ENCODE data around the gene GGA1. TPM values are rescaled to one million over a fixed set of nuclear protein-coding genes. Genes with fewer than 3 reads are reported as not detected.

Gene GGA1
- total and polyA plus RNA-seq, 10 of the 15 experiments (the other 5 are each of a cell fraction or from before 2014, with no cell fraction given) = 1.4 to 79.4 (median 44.4) TPM

Small RNA genes within 50 kb of the gene (small RNA-seq; reads per million reads assigned to genes)
- gene RF00017 = not detected
- not detected for gene RN7SL385P

Other genes starting within 250 kb of the GGA1 start
Only the 7 nearest of the 14 such genes appear.
- gene CDC42EP1, start 48.4 kb upstream of the GGA1 start, total RNA-seq (2014; rRNA removed) = not detected in 2 replicates
- gene CDC42EP1, start 48.4 kb upstream of the GGA1 start, total RNA-seq (2014; rRNA removed; fragmentation: Illumina TruSeq; extraction: Trizol) = not detected in 2 replicates
- gene CDC42EP1, start 48.4 kb upstream of the GGA1 start, total RNA-seq (2021) = 0.19 and 0.33 TPM in 2 replicates
- gene CDC42EP1, start 48.4 kb upstream of the GGA1 start, polyA plus RNA-seq (2011; rRNA removed) = not detected in 2 replicates
- gene CDC42EP1, start 48.4 kb upstream of the GGA1 start, polyA plus RNA-seq (2014; fragmentation: Illumina TruSeq; extraction: Trizol) = not detected in 2 replicates
- not detected for gene CDC42EP1, start 48.4 kb upstream of the GGA1 start, polyA plus RNA-seq (2014; fragmentation: Nextera tagmentation; extraction: Ambion mirVana)
- 0.04 TPM in 1 of 2 replicates, not detected in the other for gene CDC42EP1, start 48.4 kb upstream of the GGA1 start, polyA plus RNA-seq (2014; rRNA removed)
- gene CDC42EP1, start 48.4 kb upstream of the GGA1 start, polyA plus RNA-seq (2016; fragmentation: Nextera tagmentation; extraction: Ambion mirVana) = under 1 TPM in 1 of 2 experiments, not detected in 1; 0.09 TPM
- gene LGALS2, start 28.7 kb upstream of the GGA1 start, total RNA-seq (2014; rRNA removed) = 0.56 and 0.60 TPM in 2 replicates
- gene LGALS2, start 28.7 kb upstream of the GGA1 start, total RNA-seq (2014; rRNA removed; fragmentation: Illumina TruSeq; extraction: Trizol) = 0.58 and 0.69 TPM in 2 replicates
- gene LGALS2, start 28.7 kb upstream of the GGA1 start, total RNA-seq (2021) = 0.67 and 0.85 TPM in 2 replicates
- gene LGALS2, start 28.7 kb upstream of the GGA1 start, polyA plus RNA-seq (2011; rRNA removed) = 1.2 and 2.7 TPM in 2 replicates
- gene LGALS2, start 28.7 kb upstream of the GGA1 start, polyA plus RNA-seq (2014; fragmentation: Illumina TruSeq; extraction: Trizol) = 0.56 TPM in 1 of 2 replicates, not detected in the other
- gene LGALS2, start 28.7 kb upstream of the GGA1 start, polyA plus RNA-seq (2014; fragmentation: Nextera tagmentation; extraction: Ambion mirVana) = 1 to 10 TPM; 1.8 to 2.9 TPM
- gene LGALS2, start 28.7 kb upstream of the GGA1 start, polyA plus RNA-seq (2014; rRNA removed) = 0.77 and 1.9 TPM in 2 replicates
- under 1 TPM in 1 of 2 experiments, not detected in 1; 0.38 TPM for gene LGALS2, start 28.7 kb upstream of the GGA1 start, polyA plus RNA-seq (2016; fragmentation: Nextera tagmentation; extraction: Ambion mirVana)
- 34.0 and 37.5 TPM in 2 replicates for gene SH3BP1, start 30.8 kb downstream of the GGA1 start, total RNA-seq (2014; rRNA removed)
- 16.8 and 17.9 TPM in 2 replicates for gene SH3BP1, start 30.8 kb downstream of the GGA1 start, total RNA-seq (2014; rRNA removed; fragmentation: Illumina TruSeq; extraction: Trizol)
- gene SH3BP1, start 30.8 kb downstream of the GGA1 start, total RNA-seq (2021) = 67.0 and 70.5 TPM in 2 replicates
- gene SH3BP1, start 30.8 kb downstream of the GGA1 start, polyA plus RNA-seq (2011; rRNA removed) = 14.5 and 27.0 TPM in 2 replicates
- gene SH3BP1, start 30.8 kb downstream of the GGA1 start, polyA plus RNA-seq (2014; fragmentation: Illumina TruSeq; extraction: Trizol) = 22.9 and 58.6 TPM in 2 replicates
- 1 to 10 TPM in 1 of 2 experiments, under 1 TPM in 1; 0.29 to 1.1 TPM for gene SH3BP1, start 30.8 kb downstream of the GGA1 start, polyA plus RNA-seq (2014; fragmentation: Nextera tagmentation; extraction: Ambion mirVana)
- 31.7 and 43.3 TPM in 2 replicates for gene SH3BP1, start 30.8 kb downstream of the GGA1 start, polyA plus RNA-seq (2014; rRNA removed)
- 1 to 10 TPM; 4.8 to 9.9 TPM for gene SH3BP1, start 30.8 kb downstream of the GGA1 start, polyA plus RNA-seq (2016; fragmentation: Nextera tagmentation; extraction: Ambion mirVana)
- 36.8 and 41.1 TPM in 2 replicates for gene PDXP, start 49.9 kb downstream of the GGA1 start, total RNA-seq (2014; rRNA removed)
- gene PDXP, start 49.9 kb downstream of the GGA1 start, total RNA-seq (2014; rRNA removed; fragmentation: Illumina TruSeq; extraction: Trizol) = 27.2 and 29.7 TPM in 2 replicates
- 38.6 and 44.7 TPM in 2 replicates for gene PDXP, start 49.9 kb downstream of the GGA1 start, total RNA-seq (2021)
- 25.4 and 39.4 TPM in 2 replicates for gene PDXP, start 49.9 kb downstream of the GGA1 start, polyA plus RNA-seq (2011; rRNA removed)
- gene PDXP, start 49.9 kb downstream of the GGA1 start, polyA plus RNA-seq (2014; fragmentation: Illumina TruSeq; extraction: Trizol) = 30.1 and 40.0 TPM in 2 replicates
- gene PDXP, start 49.9 kb downstream of the GGA1 start, polyA plus RNA-seq (2014; fragmentation: Nextera tagmentation; extraction: Ambion mirVana) = 10 to 100 TPM in 1 of 2 experiments, 1 to 10 TPM in 1; 9.8 to 15.2 TPM
- gene PDXP, start 49.9 kb downstream of the GGA1 start, polyA plus RNA-seq (2014; rRNA removed) = 56.7 and 57.9 TPM in 2 replicates
- 1 to 10 TPM; 4.4 to 4.8 TPM for gene PDXP, start 49.9 kb downstream of the GGA1 start, polyA plus RNA-seq (2016; fragmentation: Nextera tagmentation; extraction: Ambion mirVana)
- gene LGALS1, start 66.8 kb downstream of the GGA1 start, total RNA-seq (2014; rRNA removed) = 1,028 and 1,163 TPM in 2 replicates
- gene LGALS1, start 66.8 kb downstream of the GGA1 start, total RNA-seq (2014; rRNA removed; fragmentation: Illumina TruSeq; extraction: Trizol) = 508 and 518 TPM in 2 replicates
- 636 and 637 TPM in 2 replicates for gene LGALS1, start 66.8 kb downstream of the GGA1 start, total RNA-seq (2021)
- gene LGALS1, start 66.8 kb downstream of the GGA1 start, polyA plus RNA-seq (2011; rRNA removed) = 690 and 1,889 TPM in 2 replicates
- 56.5 and 312 TPM in 2 replicates for gene LGALS1, start 66.8 kb downstream of the GGA1 start, polyA plus RNA-seq (2014; fragmentation: Illumina TruSeq; extraction: Trizol)
- 100 to 1,000 TPM; 571 TPM for gene LGALS1, start 66.8 kb downstream of the GGA1 start, polyA plus RNA-seq (2014; fragmentation: Nextera tagmentation; extraction: Ambion mirVana)
- 1,386 and 1,631 TPM in 2 replicates for gene LGALS1, start 66.8 kb downstream of the GGA1 start, polyA plus RNA-seq (2014; rRNA removed)
- 100 to 1,000 TPM; 777 to 791 TPM for gene LGALS1, start 66.8 kb downstream of the GGA1 start, polyA plus RNA-seq (2016; fragmentation: Nextera tagmentation; extraction: Ambion mirVana)
- gene NOL12, start 77.5 kb downstream of the GGA1 start, total RNA-seq (2014; rRNA removed) = 42.1 and 43.2 TPM in 2 replicates
- gene NOL12, start 77.5 kb downstream of the GGA1 start, total RNA-seq (2014; rRNA removed; fragmentation: Illumina TruSeq; extraction: Trizol) = 34.2 and 40.5 TPM in 2 replicates
- gene NOL12, start 77.5 kb downstream of the GGA1 start, total RNA-seq (2021) = 36.5 and 37.0 TPM in 2 replicates
- gene NOL12, start 77.5 kb downstream of the GGA1 start, polyA plus RNA-seq (2011; rRNA removed) = 23.1 and 25.8 TPM in 2 replicates
- 15.5 and 43.2 TPM in 2 replicates for gene NOL12, start 77.5 kb downstream of the GGA1 start, polyA plus RNA-seq (2014; fragmentation: Illumina TruSeq; extraction: Trizol)
- 10 to 100 TPM in 1 of 2 experiments, 1 to 10 TPM in 1; 3.3 to 12.9 TPM for gene NOL12, start 77.5 kb downstream of the GGA1 start, polyA plus RNA-seq (2014; fragmentation: Nextera tagmentation; extraction: Ambion mirVana)
- gene NOL12, start 77.5 kb downstream of the GGA1 start, polyA plus RNA-seq (2014; rRNA removed) = 41.7 and 49.8 TPM in 2 replicates
- gene NOL12, start 77.5 kb downstream of the GGA1 start, polyA plus RNA-seq (2016; fragmentation: Nextera tagmentation; extraction: Ambion mirVana) = 10 to 100 TPM; 64.6 to 69.4 TPM
- gene TRIOBP, start 88.2 kb downstream of the GGA1 start, total RNA-seq (2014; rRNA removed) = 18.0 and 21.0 TPM in 2 replicates
- gene TRIOBP, start 88.2 kb downstream of the GGA1 start, total RNA-seq (2014; rRNA removed; fragmentation: Illumina TruSeq; extraction: Trizol) = 9.6 and 10.7 TPM in 2 replicates
- gene TRIOBP, start 88.2 kb downstream of the GGA1 start, total RNA-seq (2021) = 20.5 and 23.6 TPM in 2 replicates
- 6.7 and 10.6 TPM in 2 replicates for gene TRIOBP, start 88.2 kb downstream of the GGA1 start, polyA plus RNA-seq (2011; rRNA removed)
- 8.9 and 13.1 TPM in 2 replicates for gene TRIOBP, start 88.2 kb downstream of the GGA1 start, polyA plus RNA-seq (2014; fragmentation: Illumina TruSeq; extraction: Trizol)
- under 1 TPM; 0.21 to 0.53 TPM for gene TRIOBP, start 88.2 kb downstream of the GGA1 start, polyA plus RNA-seq (2014; fragmentation: Nextera tagmentation; extraction: Ambion mirVana)
- gene TRIOBP, start 88.2 kb downstream of the GGA1 start, polyA plus RNA-seq (2014; rRNA removed) = 19.5 and 20.1 TPM in 2 replicates
- gene TRIOBP, start 88.2 kb downstream of the GGA1 start, polyA plus RNA-seq (2016; fragmentation: Nextera tagmentation; extraction: Ambion mirVana) = 10 to 100 TPM in 1 of 2 experiments, 1 to 10 TPM in 1; 4.2 to 19.9 TPM

All from GM12878 (cell line).